ENCODE measurements around the gene SPI1. TPM values are rescaled to one million over a fixed set of nuclear protein-coding genes. Genes with fewer than 3 reads are reported as not detected.

The SPI1 gene
- total RNA-seq, 2 donors from 2014 or later: 7.5 to 10.9 TPM

GRCh38 chr11:47359586-47359985, 18.8 kb downstream of the SPI1 start:
- no peaks in the 10 kb centered on the region for H3K9me3 ChIP-seq
- intact Hi-C loops (cut with DNase I): no loop called here
- TF ChIP-seq CTCF (IDR thresholded peaks at IDR 0.05) (no peak), POLR2A (IDR thresholded peaks at IDR 0.05) (no peak)
- H3K27me3 ChIP-seq: no peaks in the 10 kb centered on the region
- H3K4me3 ChIP-seq: no peak overlapping the region
- H3K36me3 ChIP-seq (replicated peaks in 1 of 2; ENCODE audit: insufficient read depth in 1 of 2, low read depth in 2 of 2): no peaks in the 10 kb centered on the region
- H3K4me1 ChIP-seq: peaks cover 12% of the 10 kb centered on the region
- no peak for ATAC-seq
- DNase-seq: no peak
- WGBS, 2 donors: 76 to 77% methylated on average over 10 to 17 of the region's 17 CpGs
- no peak overlapping the region for H3K27ac ChIP-seq

- ATAC-seq (no peak), DNase-seq (no peak)
- no peak overlapping the region for H3K27ac ChIP-seq
- H3K4me1 ChIP-seq: peaks cover 13% of the 10 kb centered on the region
- intact Hi-C loops (cut with DNase I): no loop called here
- no peaks in the 10 kb centered on the region for H3K9me3 ChIP-seq
- H3K4me3 ChIP-seq: no peak overlapping the region
- H3K27me3 ChIP-seq: no peaks in the 10 kb centered on the region
- WGBS, 2 donors: 67 to 79% methylated on average over 7 of the region's 7 CpGs
- no peak for TF ChIP-seq CTCF (IDR thresholded peaks at IDR 0.05)
- TF ChIP-seq POLR2A (IDR thresholded peaks at IDR 0.05): no peak
- no peaks in the 10 kb centered on the region for H3K36me3 ChIP-seq (replicated peaks in 1 of 2; ENCODE audit: insufficient read depth in 1 of 2, low read depth in 2 of 2)
Observed at GRCh38 chr11:47359162-47359561, 19.2 kb downstream of the SPI1 start.

DNA sequence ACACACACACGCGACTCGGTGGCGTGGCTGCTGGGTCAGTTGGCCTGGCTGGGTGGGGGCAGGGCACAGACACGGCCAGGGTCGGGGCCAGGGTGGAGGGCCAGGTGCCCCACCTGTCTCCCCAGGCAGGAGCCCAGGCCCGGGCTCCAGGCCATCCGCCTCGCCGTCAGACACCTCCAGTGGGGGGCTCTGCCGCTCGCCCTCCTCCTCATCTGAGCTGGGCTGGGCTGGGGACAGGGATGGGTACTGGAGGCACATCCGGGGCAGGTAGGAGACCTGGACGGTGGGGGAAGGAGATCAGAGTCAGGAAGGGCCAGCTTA, 19.7 kb downstream of the SPI1 start:
- Histone ChIP-seq H3K9me3 (no peaks in the 10 kb centered on the region), H3K27me3 (no peaks in the 10 kb centered on the region), H3K27ac (no peak overlapping the region), H3K4me1 (peaks cover 13% of the 10 kb centered on the region), H3K4me3 (no peak overlapping the region), H3K36me3 (replicated peaks in 1 of 2; ENCODE audit: insufficient read depth in 1 of 2, low read depth in 2 of 2) (no peaks in the 10 kb centered on the region)
- DNase-seq: no peak
- no peak for TF ChIP-seq CTCF (IDR thresholded peaks at IDR 0.05)
- no peak for ATAC-seq
- 60 to 67% methylated on average over 5 to 14 of the region's 14 CpGs for WGBS, 2 donors
- intact Hi-C loops (cut with DNase I): no loop called here

DNA sequence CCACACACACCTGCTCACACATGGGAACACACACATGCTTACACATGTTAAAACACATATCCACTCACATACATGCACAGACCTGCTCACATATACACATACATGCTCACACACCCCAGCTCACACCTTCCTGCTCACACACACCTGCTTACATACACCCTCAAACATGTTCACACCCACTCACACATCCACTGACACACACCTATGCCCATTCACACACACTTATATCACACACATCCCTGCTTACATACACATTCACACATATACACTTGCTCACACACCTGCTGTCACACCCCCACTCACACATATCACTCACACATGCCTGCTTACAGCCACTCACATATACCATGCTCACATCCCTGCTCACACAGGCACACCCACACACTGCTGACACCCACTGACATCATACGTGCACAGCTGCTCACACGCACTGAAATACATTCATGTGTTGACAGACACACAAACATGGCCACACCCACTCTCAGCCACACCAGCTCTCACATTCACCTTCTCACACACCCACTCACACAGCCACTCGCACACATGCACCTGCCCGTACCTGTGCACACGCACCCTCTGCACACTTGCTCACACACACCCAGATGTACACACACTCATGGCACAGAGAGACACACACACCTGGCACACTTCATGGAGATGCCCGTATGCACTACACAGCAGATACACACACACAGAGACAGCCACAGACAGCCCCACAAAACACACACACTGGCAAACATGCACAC, 20.2 kb downstream of the SPI1 start:
- DNase-seq (no peak), ATAC-seq (no peak)
- WGBS, 2 donors: 73 to 77% methylated on average over 6 of the region's 6 CpGs
- H3K9me3 ChIP-seq: no peaks in the 10 kb centered on the region
- TF ChIP-seq CTCF (IDR thresholded peaks at IDR 0.05): no peak
- no peak for TF ChIP-seq POLR2A (IDR thresholded peaks at IDR 0.05)
- intact Hi-C loops (cut with DNase I): no loop called here
- H3K27me3 ChIP-seq: no peaks in the 10 kb centered on the region
- H3K27ac ChIP-seq: no peak overlapping the region
- H3K4me3 ChIP-seq: no peak overlapping the region
- peaks cover 13% of the 10 kb centered on the region for H3K4me1 ChIP-seq
- no peaks in the 10 kb centered on the region for H3K36me3 ChIP-seq (replicated peaks in 1 of 2; ENCODE audit: insufficient read depth in 1 of 2, low read depth in 2 of 2)

DNA sequence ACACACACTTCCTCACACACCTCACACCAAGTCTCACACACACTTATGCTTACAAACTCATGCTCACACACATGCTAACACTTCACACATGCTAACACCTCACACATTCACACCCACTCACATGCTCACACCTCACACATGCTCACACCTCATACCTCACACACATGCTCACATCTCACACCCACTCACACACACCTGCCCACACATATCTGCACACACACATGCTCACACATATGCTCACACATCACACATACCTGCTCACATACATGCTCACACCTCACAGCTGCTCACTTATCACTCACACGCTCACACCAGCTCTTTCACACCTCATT, 21.4 kb downstream of the SPI1 start:
- no peak for ATAC-seq
- Histone ChIP-seq H3K27me3 (no peaks in the 10 kb centered on the region), H3K27ac (no peak overlapping the region), H3K36me3 (replicated peaks in 1 of 2; ENCODE audit: insufficient read depth in 1 of 2, low read depth in 2 of 2) (no peaks in the 10 kb centered on the region), H3K4me3 (no peak overlapping the region), H3K9me3 (no peaks in the 10 kb centered on the region), H3K4me1 (peaks cover 24% of the 10 kb centered on the region)
- intact Hi-C loops (cut with DNase I): no loop called here
- no peak for DNase-seq
- TF ChIP-seq CTCF (IDR thresholded peaks at IDR 0.05): no peak
- no peak for TF ChIP-seq POLR2A (IDR thresholded peaks at IDR 0.05)
- 75 to 89% methylated on average over 1 of the region's 1 CpG for WGBS, 2 donors

Data from body of pancreas (tissue), 4 donors.